NCI-H2227 (cell line): Measurements from ENCODE around the gene IGFBP7.
"Not testable (repeated sequence)": the region's sequence is repeated elsewhere in the genome, so short reads cannot be mapped to it uniquely, and the experiment has no call there.

ENCODE experiments used
- DNase-seq: peaks from one replicate; lab custom pipeline; 2025; ENCODE audit not compliant: unreplicated experiment; lab: John Stamatoyannopoulos, UW

IGFBP7 gene

GRCh38 chr4:57075367-57075766, 34.8 kb downstream of the IGFBP7 start:
- no peak for DNase-seq

GRCh38 chr4:57074744-57075143, 35.4 kb downstream of the IGFBP7 start:
- no peak for DNase-seq

- no peak for DNase-seq
Observed at GRCh38 chr4:57073559-57073958, 36.6 kb downstream of the IGFBP7 start.

- DNase-seq, result no peak
Observed at GRCh38 chr4:57071326-57071725, 38.9 kb downstream of the IGFBP7 start.

GRCh38 chr4:57070461-57070860, 39.7 kb downstream of the IGFBP7 start:
- DNase-seq, result no peak

- no peak for DNase-seq
Observed at GRCh38 chr4:57068237-57068981, 41.8 kb downstream of the IGFBP7 start.

GRCh38 chr4:57065730-57066482, 44.3 kb downstream of the IGFBP7 start:
- no peak for DNase-seq

GRCh38 chr4:57064811-57065711, 45.1 kb downstream of the IGFBP7 start:
- DNase-seq, result no peak

GRCh38 chr4:57064120-57064519, 46.1 kb downstream of the IGFBP7 start:
- no peak for DNase-seq

GRCh38 chr4:57063518-57063917, 46.7 kb downstream of the IGFBP7 start:
- no peak for DNase-seq

- DNase-seq, result no peak
Observed at GRCh38 chr4:57061395-57061794, 48.8 kb downstream of the IGFBP7 start.

- DNase-seq, result not testable (repeated sequence)
Observed at GRCh38 chr4:57060717-57061067, 49.5 kb downstream of the IGFBP7 start.

GRCh38 chr4:57059890-57060716, 50.1 kb downstream of the IGFBP7 start:
- no peak for DNase-seq

GRCh38 chr4:57055886-57056285, 54.3 kb downstream of the IGFBP7 start:
- DNase-seq, result no peak

- DNase-seq, result no peak
Observed at GRCh38 chr4:57053508-57053907, 56.7 kb downstream of the IGFBP7 start.

- DNase-seq, result no peak
Observed at GRCh38 chr4:57051524-57051923, 58.7 kb downstream of the IGFBP7 start.

GRCh38 chr4:57051095-57051494, 59.1 kb downstream of the IGFBP7 start:
- DNase-seq, result no peak

GRCh38 chr4:57048590-57049304, 61.4 kb downstream of the IGFBP7 start:
- no peak for DNase-seq

- DNase-seq, result not testable (repeated sequence)
Observed at GRCh38 chr4:57047046-57047445, 63.1 kb downstream of the IGFBP7 start.

GRCh38 chr4:57044996-57045395, 65.2 kb downstream of the IGFBP7 start:
- DNase-seq, result no peak
